Kidney tubule cell (primary cell): Measurements from ENCODE around the gene PLEKHM3.
A peak's percentile ranks its signal among the peaks of the same experiment; 100 is the strongest.

ENCODE experiments used
- DNase-seq: peaks from one replicate; pipeline ENCODE4 v3.0.0-alpha.2; 2018; ENCODE audit warnings: low spot score

Gene PLEKHM3

DNA sequence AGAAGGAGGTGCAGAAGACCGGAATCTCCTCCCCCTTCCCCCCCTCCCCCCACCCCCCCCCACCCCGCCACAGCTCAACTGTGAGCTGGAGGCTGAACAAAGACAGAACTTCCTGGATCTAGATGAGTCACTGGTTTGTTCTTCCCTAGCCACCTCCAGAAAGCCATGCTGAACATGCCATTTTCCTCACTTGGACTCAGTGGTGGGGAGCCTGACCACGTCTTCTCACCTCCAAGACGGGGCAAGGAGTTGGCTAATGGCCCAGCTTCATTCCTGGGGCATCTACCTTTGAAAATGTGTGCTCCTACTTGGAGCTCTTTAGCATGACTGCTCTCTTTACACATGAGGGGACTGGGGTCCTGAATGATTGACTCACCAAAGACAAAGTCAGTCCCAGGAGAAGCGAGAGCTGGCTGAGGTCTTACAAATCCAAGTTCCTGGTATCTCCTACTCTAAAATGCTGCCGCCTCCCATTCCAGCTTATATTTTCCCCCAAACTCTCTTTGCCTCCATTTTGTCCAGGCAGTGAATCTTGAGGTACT lies 233.0 kb downstream of the PLEKHM3 start:
- peak; percentile 96 for DNase-seq

GRCh38 chr2:207791579-207792243 lies 233.6 kb downstream of the PLEKHM3 start:
- peak; percentile 35 for DNase-seq

GRCh38 chr2:207790898-207791297 lies 234.4 kb downstream of the PLEKHM3 start:
- no peak for DNase-seq

- DNase-seq = no peak
Measured at GRCh38 chr2:207787800-207788199, 237.5 kb downstream of the PLEKHM3 start.

DNA sequence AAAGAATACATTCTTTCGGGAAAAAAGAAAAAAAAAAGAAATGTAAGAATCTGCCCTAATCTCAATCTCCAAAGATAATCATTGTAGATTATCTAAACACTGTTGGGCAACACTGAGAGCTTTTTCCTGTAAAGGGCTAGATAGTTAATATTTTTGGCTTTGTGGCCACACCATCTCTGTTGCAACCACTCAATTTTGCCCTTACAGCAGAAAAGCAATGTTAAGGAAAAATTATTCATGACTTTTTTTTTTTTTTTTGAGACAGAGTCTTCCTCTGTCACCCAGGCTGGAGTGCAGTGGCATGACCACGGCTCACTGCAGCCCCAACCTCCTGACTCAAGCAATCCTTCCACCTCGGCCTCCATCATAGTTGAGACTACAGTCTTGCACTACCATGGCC lies 238.3 kb downstream of the PLEKHM3 start:
- DNase-seq = no peak

- DNase-seq = no peak
Measured at GRCh38 chr2:207784898-207785297, 240.4 kb downstream of the PLEKHM3 start.

DNA sequence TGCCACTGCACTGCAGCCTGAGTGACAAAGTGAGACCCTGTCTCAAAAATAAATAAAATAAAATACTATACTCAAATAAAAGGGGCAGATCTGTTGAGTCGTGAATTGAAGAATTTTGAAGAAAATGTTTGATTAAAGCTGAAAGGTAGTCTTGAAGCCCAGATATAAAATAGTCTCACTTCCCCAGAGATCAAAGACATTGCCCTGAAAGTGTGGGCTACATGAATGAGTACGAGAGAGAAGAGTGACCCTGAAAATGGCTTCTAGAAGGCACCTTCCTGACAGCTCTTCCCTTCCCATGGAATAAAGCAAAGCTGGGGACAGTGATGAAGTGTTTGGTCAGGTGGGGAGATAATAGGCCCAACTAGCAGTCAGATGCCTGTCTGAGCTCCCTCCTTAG lies 241.8 kb downstream of the PLEKHM3 start:
- DNase-seq = no peak

- DNase-seq = no peak
Measured at GRCh38 chr2:207782238-207783030, 242.9 kb downstream of the PLEKHM3 start.

DNA sequence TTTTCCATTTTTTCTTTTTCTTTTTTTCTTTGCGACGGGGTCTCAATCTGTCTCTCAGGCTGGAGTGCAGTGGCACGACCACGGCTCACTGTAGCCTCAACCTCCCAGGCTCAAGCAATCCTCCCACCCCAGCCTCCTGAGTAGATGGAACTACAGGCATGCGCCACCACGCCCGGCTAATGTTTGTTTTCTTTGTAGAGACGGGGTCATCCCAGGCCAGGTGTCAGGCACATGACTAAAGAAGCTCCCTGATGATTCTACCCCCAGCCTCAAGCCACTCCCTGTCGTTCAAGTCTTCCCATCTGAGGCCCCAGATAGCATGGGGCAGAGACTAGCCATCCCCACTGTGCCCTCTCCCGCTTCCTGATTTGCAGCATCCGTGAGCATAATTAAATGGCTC lies 245.8 kb downstream of the PLEKHM3 start:
- DNase-seq = no peak

- no peak for DNase-seq
Measured at GRCh38 chr2:207778298-207778882, 246.9 kb downstream of the PLEKHM3 start.

DNA sequence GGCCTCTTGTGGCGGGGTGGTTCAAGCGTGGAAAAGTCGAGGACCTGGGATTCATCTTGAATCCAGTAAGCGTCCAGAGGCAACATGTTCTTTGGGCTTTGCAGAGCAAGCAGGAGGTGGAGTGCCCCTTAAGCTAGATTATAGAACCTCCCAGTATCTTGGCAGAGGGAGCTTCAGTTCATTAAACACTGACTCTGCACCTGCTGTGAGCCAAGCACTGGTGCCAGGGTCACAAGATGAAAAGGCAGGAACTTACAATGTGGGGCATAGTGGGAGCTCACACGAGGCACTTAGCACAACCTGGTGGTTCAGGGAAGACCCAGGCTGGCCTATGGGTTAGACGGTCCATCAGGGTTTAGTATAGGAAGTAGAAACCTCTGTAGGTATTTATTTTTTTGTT lies 248.2 kb downstream of the PLEKHM3 start:
- no peak for DNase-seq

DNA sequence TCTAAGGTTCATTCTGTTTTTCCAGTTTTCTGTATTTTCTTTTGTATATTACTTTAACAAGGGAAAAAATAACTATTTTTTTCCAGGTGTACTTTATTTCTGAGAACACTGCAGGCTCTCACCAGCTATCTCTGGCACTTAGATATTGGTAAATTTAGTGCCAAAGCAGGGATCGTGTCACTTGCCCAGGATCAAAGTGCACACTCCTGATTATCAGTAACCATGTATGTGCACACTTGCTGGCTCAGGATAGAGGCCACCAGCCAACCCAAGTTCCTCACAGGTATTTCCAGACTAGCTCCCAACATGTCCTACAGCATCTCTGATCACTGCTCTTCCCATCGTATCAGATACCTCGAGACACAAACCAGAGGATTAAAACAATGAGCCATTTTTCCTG lies 249.9 kb downstream of the PLEKHM3 start:
- DNase-seq = no peak

GRCh38 chr2:207772844-207773205 lies 252.5 kb downstream of the PLEKHM3 start:
- DNase-seq = no peak

DNA sequence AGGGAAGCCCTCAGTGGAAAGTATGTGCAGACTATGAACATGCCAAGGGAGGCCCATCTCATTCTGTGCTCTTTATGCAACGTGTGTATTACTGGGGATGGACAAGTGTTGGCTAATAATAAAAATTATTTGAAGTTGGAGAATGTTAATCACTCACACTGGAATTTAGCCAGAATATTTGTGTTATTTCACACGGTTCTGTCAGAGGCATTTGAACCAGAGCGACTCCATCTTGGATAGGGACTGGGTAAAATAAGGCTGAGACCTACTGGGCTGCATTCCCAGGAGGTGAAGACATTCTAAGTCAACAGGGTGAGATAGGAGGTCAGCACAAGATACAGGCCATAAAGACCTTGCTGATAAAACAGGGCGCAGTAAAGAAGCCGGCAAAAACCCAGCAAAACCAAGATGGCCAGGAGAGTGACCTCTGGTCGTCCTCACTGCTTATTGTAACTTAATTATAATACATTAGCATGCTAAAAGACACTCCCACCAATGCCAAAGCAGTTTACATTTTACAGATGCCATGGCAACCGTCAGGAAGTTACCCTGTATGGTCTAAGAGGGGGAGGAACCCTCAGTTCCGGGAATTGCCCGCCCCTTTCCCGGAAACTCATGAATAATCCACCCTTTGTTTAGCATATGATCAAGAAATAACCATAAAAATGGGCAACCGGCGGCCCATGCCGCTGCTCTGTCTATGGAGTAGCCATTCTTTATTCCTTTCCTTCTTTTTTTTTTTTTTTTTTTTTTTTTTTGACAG lies 253.1 kb downstream of the PLEKHM3 start:
- no peak for DNase-seq

DNA sequence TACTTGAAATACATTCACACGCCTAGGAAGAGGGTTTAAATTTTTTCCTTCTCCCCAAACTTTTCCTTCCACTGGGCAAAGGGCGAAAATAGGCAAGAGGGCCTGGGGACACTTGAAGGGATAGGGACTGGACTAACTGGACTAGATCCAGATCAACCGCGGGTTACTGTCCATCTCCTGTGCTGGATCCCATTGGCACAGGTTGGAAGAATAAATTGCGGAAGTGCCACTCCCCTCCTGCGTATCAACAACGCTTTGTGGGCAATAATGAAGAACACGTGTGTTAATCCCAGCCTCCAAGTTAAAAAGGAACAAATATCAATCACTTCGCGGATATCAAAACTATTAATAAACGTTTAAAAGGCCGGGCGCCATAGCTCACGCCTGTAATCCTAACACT lies 253.9 kb downstream of the PLEKHM3 start:
- no peak for DNase-seq
